ENCODE data around the gene ZFPL1. TPM values are rescaled to one million over a fixed set of nuclear protein-coding genes. Genes with fewer than 3 reads are reported as not detected.
A peak's percentile ranks its signal among the peaks of the same experiment; 100 is the strongest.

ZFPL1 gene
- total and polyA plus RNA-seq, 4 donors, result 34.5 to 45.8 (median 35.2) TPM

- Histone ChIP-seq H3K27me3 (ENCODE audit: control insufficient read depth in 3 of 3, insufficient read depth in 3 of 3, low read length in 2 of 3) (no peaks in the 10 kb centered on the region), H3K9me3 (ENCODE audit: control insufficient read depth in 4 of 4, insufficient read depth in 3 of 4, low read length in 3 of 4) (no peaks in the 10 kb centered on the region), H3K9ac (ENCODE audit: insufficient read depth in 1 of 2, low read length in 2 of 2) (peak within 1 kb of the TSS; percentile 39 to 63), H3K4me3 (peak within 1 kb of the TSS; percentile 49), H3K36me3 (ENCODE audit: control insufficient read depth in 4 of 4, insufficient read depth in 4 of 4, low read length in 4 of 4) (peaks cover 0 to 3% (median 0%) of the 10 kb centered on the region in 4 donors), H3K4me1 (ENCODE audit: control insufficient read depth in 5 of 5, insufficient read depth in 5 of 5, low read length in 5 of 5) (peaks cover 0 to 10% (median 6%) of the 10 kb centered on the region in 5 donors), H3K27ac (ENCODE audit: low read depth in 1 of 2, low read length in 1 of 2) (peak within 1 kb of the TSS; percentile 87 to 92)
- 0 to 1% methylated on average over 45 to 52 of the region's 52 CpGs for WGBS, 2 donors
- no peak for TF ChIP-seq CTCF (IDR thresholded peaks at IDR 0.05; ENCODE audit: control extremely low read depth, extremely low read depth)
- DNase-seq, result peak; percentile 88 to 96 (median 93)
- ATAC-seq (ENCODE audit: insufficient read depth, low FRiP score), result peak; percentile 93
Measured at GRCh38 chr11:65095974-65096806, 12.2 kb downstream of the ZFPL1 start, which contains the start of gene VPS51. TSS of gene VPS51 (plus strand) at chr11:65096214. CDS start at chr11:65096251, 37 bp downstream.

GRCh38 chr11:65096926-65097325, 12.9 kb downstream of the ZFPL1 start:
- DNase-seq, result no peak
- Histone ChIP-seq H3K4me3 (peak overlapping the region; percentile 6), H3K9ac (ENCODE audit: insufficient read depth in 1 of 2, low read length in 2 of 2) (peak overlapping the region in 1 of 2 donors; percentile 55), H3K4me1 (ENCODE audit: control insufficient read depth in 5 of 5, insufficient read depth in 5 of 5, low read length in 5 of 5) (peaks cover 0 to 10% (median 6%) of the 10 kb centered on the region in 5 donors), H3K36me3 (ENCODE audit: control insufficient read depth in 4 of 4, insufficient read depth in 4 of 4, low read length in 4 of 4) (peaks cover 0 to 3% (median 0%) of the 10 kb centered on the region in 4 donors), H3K27me3 (ENCODE audit: control insufficient read depth in 3 of 3, insufficient read depth in 3 of 3, low read length in 2 of 3) (no peaks in the 10 kb centered on the region), H3K9me3 (ENCODE audit: control insufficient read depth in 4 of 4, insufficient read depth in 3 of 4, low read length in 3 of 4) (no peaks in the 10 kb centered on the region), H3K27ac (ENCODE audit: low read depth in 1 of 2, low read length in 1 of 2) (peak overlapping the region; percentile 71 to 92)
- no peak for TF ChIP-seq CTCF (IDR thresholded peaks at IDR 0.05; ENCODE audit: control extremely low read depth, extremely low read depth)
- WGBS, 2 donors, result 34 to 57% methylated on average over 8 of the region's 8 CpGs
- peak; percentile 4 for ATAC-seq (ENCODE audit: insufficient read depth, low FRiP score)

GRCh38 chr11:65100674-65101350, 16.8 kb downstream of the ZFPL1 start:
- 84 to 91% methylated on average over 6 of the region's 6 CpGs for WGBS, 2 donors
- no peak for TF ChIP-seq CTCF (IDR thresholded peaks at IDR 0.05; ENCODE audit: control extremely low read depth, extremely low read depth)
- H3K9me3 ChIP-seq (ENCODE audit: control insufficient read depth in 4 of 4, insufficient read depth in 3 of 4, low read length in 3 of 4), result no peaks in the 10 kb centered on the region
- H3K36me3 ChIP-seq (ENCODE audit: control insufficient read depth in 4 of 4, insufficient read depth in 4 of 4, low read length in 4 of 4), result peaks cover 0 to 7% (median 3%) of the 10 kb centered on the region in 4 donors
- no peak overlapping the region for H3K4me3 ChIP-seq
- peaks cover 3 to 7% (median 6%) of the 10 kb centered on the region in 5 donors for H3K4me1 ChIP-seq (ENCODE audit: control insufficient read depth in 5 of 5, insufficient read depth in 5 of 5, low read length in 5 of 5)
- H3K9ac ChIP-seq (ENCODE audit: insufficient read depth in 1 of 2, low read length in 2 of 2), result no peak overlapping the region
- DNase-seq (no peak), ATAC-seq (ENCODE audit: insufficient read depth, low FRiP score) (no peak)
- H3K27me3 ChIP-seq (ENCODE audit: control insufficient read depth in 3 of 3, insufficient read depth in 3 of 3, low read length in 2 of 3), result no peaks in the 10 kb centered on the region
- H3K27ac ChIP-seq (ENCODE audit: low read depth in 1 of 2, low read length in 1 of 2), result no peak overlapping the region

Measured in lung (tissue), 12 donors.